ENCODE measurements around the gene PPIL6.

PPIL6 gene

DNA sequence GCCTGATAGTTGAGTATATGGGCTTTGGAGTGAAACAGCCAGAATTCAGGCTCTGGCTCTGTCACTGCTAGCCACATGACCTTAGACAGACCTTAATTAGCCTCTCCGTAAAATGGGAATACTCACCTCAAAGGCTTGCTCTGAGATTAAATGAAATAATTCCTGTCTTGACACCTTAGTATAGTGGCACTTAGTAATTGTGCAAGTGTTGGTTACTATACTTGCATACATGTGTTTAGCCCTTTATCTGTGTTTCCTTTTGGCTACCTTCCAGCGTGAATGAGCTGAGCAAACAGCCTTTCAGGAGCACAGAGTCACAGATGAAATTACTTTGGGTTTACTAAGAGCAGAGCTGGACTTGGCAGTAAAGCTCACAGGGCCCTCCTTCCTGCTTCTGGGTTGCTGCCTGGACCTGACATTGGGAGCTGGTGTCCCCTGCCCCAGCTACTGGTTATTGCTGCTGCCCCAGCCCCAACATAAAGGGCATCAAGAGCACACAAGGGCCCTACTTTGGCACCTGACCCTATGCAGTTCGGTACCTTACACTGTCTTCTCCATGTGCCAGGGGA lies 90.9 kb downstream of the PPIL6 start:
- TF ChIP-seq, protein P1, sequence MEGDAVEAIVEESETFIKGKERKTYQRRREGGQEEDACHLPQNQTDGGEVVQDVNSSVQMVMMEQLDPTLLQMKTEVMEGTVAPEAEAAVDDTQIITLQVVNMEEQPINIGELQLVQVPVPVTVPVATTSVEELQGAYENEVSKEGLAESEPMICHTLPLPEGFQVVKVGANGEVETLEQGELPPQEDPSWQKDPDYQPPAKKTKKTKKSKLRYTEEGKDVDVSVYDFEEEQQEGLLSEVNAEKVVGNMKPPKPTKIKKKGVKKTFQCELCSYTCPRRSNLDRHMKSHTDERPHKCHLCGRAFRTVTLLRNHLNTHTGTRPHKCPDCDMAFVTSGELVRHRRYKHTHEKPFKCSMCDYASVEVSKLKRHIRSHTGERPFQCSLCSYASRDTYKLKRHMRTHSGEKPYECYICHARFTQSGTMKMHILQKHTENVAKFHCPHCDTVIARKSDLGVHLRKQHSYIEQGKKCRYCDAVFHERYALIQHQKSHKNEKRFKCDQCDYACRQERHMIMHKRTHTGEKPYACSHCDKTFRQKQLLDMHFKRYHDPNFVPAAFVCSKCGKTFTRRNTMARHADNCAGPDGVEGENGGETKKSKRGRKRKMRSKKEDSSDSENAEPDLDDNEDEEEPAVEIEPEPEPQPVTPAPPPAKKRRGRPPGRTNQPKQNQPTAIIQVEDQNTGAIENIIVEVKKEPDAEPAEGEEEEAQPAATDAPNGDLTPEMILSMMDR (IDR thresholded peaks at IDR 0.05), result no peak
- Mint-ChIP-seq H3K27me3 (ENCODE audit: low read depth, poor library complexity) (no peaks in the 10 kb centered on the region), H3K4me1 (no peaks in the 10 kb centered on the region), H3K4me3 (no peak overlapping the region), H3K36me3 (ENCODE audit: low read depth) (peaks cover 32% of the 10 kb centered on the region), H3K9me3 (no peaks in the 10 kb centered on the region), H3K27ac (no peak overlapping the region)
- DNase-seq, result no peak

DNA sequence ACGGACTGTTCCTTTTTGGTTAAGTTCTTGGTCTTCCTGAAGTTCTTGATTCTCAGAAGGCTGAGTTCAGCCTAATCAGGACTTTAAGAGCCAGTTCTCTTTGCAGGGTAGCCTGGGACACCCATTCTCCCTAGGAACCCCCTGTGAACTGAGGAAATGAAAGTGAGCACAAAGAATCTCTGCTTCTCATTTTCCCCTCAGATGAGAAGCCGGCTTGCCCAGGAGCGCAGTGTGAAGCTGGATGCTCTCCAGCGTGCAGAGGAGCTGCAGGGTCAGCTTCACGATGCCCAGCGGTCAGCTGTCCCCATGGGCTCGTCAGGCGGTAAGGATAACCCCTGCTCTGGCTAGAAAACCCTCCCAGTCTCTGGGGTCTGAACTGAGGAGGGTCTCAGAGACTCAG lies 92.2 kb downstream of the PPIL6 start:
- H3K4me3 Mint-ChIP-seq, result no peak overlapping the region
- no peaks in the 10 kb centered on the region for H3K4me1 Mint-ChIP-seq
- H3K27me3 Mint-ChIP-seq (ENCODE audit: low read depth, poor library complexity), result peaks cover 2% of the 10 kb centered on the region

DNA sequence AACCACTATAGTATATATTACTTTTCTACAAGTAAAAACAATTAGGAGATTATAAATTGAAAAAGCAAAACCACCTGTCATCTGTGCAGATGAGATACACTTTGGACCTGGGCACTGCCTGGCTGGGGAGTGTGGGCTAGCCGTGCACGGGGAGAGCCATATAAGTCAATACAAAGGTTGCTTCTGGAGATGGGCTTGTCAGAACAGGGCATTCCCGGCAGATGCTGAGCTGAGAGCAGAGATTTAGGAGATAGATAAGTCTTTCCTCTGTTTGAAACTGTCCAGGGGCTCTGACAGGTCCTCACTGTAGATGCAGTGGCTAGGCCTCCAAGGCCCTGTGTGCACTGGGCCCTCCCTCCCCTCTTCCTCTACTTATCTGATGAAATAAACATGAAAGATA lies 92.6 kb downstream of the PPIL6 start:
- TF ChIP-seq, protein P1 (IDR thresholded peaks at IDR 0.05), result no peak
- H3K4me1 Mint-ChIP-seq, result no peaks in the 10 kb centered on the region

More for the DNA sequence above, 92.2 kb downstream of the PPIL6 start:
- no peak overlapping the region for H3K27ac Mint-ChIP-seq
- peaks cover 19% of the 10 kb centered on the region for H3K36me3 Mint-ChIP-seq (ENCODE audit: low read depth)
- TF ChIP-seq, protein P1 (IDR thresholded peaks at IDR 0.05), result no peak
- no peak for DNase-seq
- H3K9me3 Mint-ChIP-seq, result no peaks in the 10 kb centered on the region

DNA sequence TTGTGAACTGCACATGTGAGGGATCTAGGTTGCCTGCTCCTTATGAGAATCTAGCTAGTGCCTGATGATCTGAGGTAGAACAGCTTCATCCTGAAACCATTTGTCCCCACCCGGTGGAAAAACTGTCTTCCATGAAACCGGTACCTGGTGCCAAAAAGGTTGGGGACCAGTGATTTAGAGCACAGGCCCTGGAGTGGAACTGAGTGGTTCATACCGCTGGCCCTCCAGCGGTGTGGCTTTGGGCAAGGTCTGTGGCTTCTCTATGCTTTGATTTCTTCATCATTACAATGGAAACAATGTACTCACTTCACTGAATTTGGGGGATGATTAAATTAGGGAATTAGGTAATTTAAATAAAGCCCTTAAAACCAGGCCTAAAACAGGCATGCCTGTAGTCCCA lies 94.4 kb downstream of the PPIL6 start:
- H3K27ac Mint-ChIP-seq, result no peak overlapping the region
- H3K4me3 Mint-ChIP-seq, result no peak overlapping the region
- TF ChIP-seq, protein P1 (IDR thresholded peaks at IDR 0.05), result no peak
- H3K4me1 Mint-ChIP-seq, result no peaks in the 10 kb centered on the region
- H3K27me3 Mint-ChIP-seq (ENCODE audit: low read depth, poor library complexity), result peaks cover 2% of the 10 kb centered on the region
- no peak for DNase-seq
- H3K9me3 Mint-ChIP-seq, result no peaks in the 10 kb centered on the region
- H3K36me3 Mint-ChIP-seq (ENCODE audit: low read depth), result peaks cover 2% of the 10 kb centered on the region

More for the DNA sequence above, 92.6 kb downstream of the PPIL6 start:
- H3K27me3 Mint-ChIP-seq (ENCODE audit: low read depth, poor library complexity), result peaks cover 2% of the 10 kb centered on the region
- no peak overlapping the region for H3K4me3 Mint-ChIP-seq
- peaks cover 15% of the 10 kb centered on the region for H3K36me3 Mint-ChIP-seq (ENCODE audit: low read depth)
- no peaks in the 10 kb centered on the region for H3K9me3 Mint-ChIP-seq
- no peak for DNase-seq
- no peak overlapping the region for H3K27ac Mint-ChIP-seq

DNA sequence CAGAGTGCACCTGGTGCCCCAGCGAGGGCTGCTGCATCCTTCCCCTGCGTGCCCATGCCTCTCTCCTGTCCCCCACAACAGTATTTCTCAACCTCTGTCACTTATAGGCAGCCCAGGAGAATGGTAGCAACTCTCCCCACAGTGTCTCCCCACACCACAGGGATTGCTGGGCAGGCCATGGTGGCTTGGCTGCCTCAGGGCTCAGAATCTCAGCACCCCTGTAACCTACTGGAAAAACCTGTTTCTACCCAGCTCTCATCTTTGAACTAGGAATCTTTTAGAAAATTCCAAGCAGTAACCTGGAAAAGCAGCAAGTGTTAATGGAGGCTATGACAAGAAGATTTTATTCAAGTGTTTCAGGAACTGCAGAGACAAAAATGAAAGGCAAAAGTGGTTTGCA lies 96.2 kb downstream of the PPIL6 start:
- H3K9me3 Mint-ChIP-seq, result no peaks in the 10 kb centered on the region
- no peaks in the 10 kb centered on the region for H3K36me3 Mint-ChIP-seq (ENCODE audit: low read depth)
- TF ChIP-seq, protein P1 (IDR thresholded peaks at IDR 0.05), result no peak
- H3K4me3 Mint-ChIP-seq, result no peak overlapping the region
- no peak for DNase-seq
- H3K27ac Mint-ChIP-seq, result no peak overlapping the region
- H3K4me1 Mint-ChIP-seq, result no peaks in the 10 kb centered on the region
- H3K27me3 Mint-ChIP-seq (ENCODE audit: low read depth, poor library complexity), result peaks cover 5% of the 10 kb centered on the region

DNA sequence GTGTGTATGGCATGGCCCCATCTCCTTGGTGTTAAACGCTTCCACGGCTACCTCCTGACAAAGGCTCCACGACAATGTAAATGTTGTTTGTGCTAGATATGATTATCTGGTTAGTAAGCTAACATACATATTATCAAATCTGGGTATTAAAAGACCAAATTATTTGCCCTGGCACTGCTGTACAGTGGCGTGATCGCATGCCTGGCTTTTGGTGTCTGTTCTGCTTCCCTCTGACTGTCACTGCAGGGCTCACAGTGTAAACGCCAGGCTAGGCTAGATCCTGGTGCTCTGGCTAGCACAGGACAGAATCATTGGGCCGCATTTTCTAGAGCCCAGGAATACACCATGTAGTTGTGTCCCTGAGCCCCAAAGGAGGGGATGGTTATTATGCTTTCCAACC lies 96.9 kb downstream of the PPIL6 start:
- DNase-seq, result no peak
- Mint-ChIP-seq H3K36me3 (ENCODE audit: low read depth) (no peaks in the 10 kb centered on the region), H3K4me3 (no peak overlapping the region), H3K27ac (peak overlapping the region; percentile 38), H3K27me3 (ENCODE audit: low read depth, poor library complexity) (peaks cover 5% of the 10 kb centered on the region), H3K4me1 (peaks cover 5% of the 10 kb centered on the region), H3K9me3 (no peaks in the 10 kb centered on the region)
- TF ChIP-seq, protein P1 (IDR thresholded peaks at IDR 0.05), result no peak
